SK-N-SH (cell line): ENCODE results near the gene MLYCD.

Source experiments
- ELF1 ChIP-seq: IDR thresholded peaks from 2 replicates; pipeline ENCODE4 v1.4.0; 2012
- EP300 ChIP-seq, 2 experiments: IDR thresholded peaks; 2 replicates each; pipeline versions ENCODE4 v1.4.0 to v1.6.1; 2012; ENCODE audit warnings: borderline replicate concordance in 1 of 2, low read depth in 1 of 2, low read length in 1 of 2
- FOXM1 ChIP-seq: IDR thresholded peaks from 2 replicates; pipeline ENCODE4 v1.4.0; 2012; ENCODE audit warnings: low read depth, mild to moderate bottlenecking
- MXI1 ChIP-seq: IDR thresholded peaks from 2 replicates; pipeline ENCODE4 v1.6.1; 2012; ENCODE audit warnings: mild to moderate bottlenecking, low read depth, low read length, improper control_type of control experiment
- POLR2AphosphoS5 ChIP-seq: IDR thresholded peaks from 2 replicates; pipeline ENCODE4 v1.6.1; 2012; ENCODE audit warnings: low read depth, low read length
- RAD21 ChIP-seq: IDR thresholded peaks from 2 replicates; pipeline ENCODE4 v1.6.1; 2012; ENCODE audit warnings: mild to moderate bottlenecking, low read length
- REST ChIP-seq: IDR thresholded peaks from 2 replicates; pipeline ENCODE4 v1.6.1; 2012; ENCODE audit warnings: mild to moderate bottlenecking, low read depth, low read length, moderate library complexity
- RFX5 ChIP-seq: IDR thresholded peaks from 2 replicates; pipeline ENCODE4 v1.6.1; 2012; ENCODE audit warnings: mild to moderate bottlenecking, improper control_type of control experiment, low read length
- RXRA ChIP-seq: IDR thresholded peaks from 2 replicates; pipeline ENCODE4 v1.4.0; 2012; ENCODE audit warnings: low read depth, mild to moderate bottlenecking, borderline replicate concordance
- TF ChIP-seq, protein P1 (sequence below): fragments of 200-600 bp; sonication (generic); IDR thresholded peaks from 2 replicates; pipeline ENCODE4 v1.6.1; 2017; ENCODE audit warnings: antibody characterized with exemption, mild to moderate bottlenecking, moderate library complexity
- TF ChIP-seq, protein P2 (sequence below): IDR thresholded peaks from 2 replicates; pipeline ENCODE4 v1.4.0; 2012; ENCODE audit warnings: low read depth

DNA sequence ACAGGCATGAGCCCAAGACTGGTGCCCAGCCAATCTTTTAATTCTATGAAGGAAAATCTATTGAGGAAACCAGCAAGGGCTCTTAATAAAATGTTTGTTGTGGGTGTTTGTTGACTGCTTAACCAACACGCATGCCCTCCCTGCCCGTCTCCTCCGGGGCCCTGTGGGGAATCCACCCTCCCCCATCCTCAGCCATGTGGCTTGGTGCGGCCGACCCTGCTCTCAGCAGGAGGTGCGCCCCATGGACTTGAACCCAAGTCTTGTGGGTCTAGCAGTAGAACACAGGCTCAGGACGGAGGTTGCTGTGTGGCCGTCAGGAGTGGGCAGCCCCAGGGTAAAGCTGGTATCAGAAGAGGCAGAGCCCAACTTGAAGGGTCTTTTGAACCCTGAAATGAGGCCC lies 45.1 kb upstream of the MLYCD start:
- TF ChIP-seq EP300 (IDR thresholded peaks at IDR 0.05; ENCODE audit: borderline replicate concordance in 1 of 2, low read depth in 1 of 2, low read length in 1 of 2): no peak
- no peak for TF ChIP-seq RFX5
- TF ChIP-seq, protein P1, sequence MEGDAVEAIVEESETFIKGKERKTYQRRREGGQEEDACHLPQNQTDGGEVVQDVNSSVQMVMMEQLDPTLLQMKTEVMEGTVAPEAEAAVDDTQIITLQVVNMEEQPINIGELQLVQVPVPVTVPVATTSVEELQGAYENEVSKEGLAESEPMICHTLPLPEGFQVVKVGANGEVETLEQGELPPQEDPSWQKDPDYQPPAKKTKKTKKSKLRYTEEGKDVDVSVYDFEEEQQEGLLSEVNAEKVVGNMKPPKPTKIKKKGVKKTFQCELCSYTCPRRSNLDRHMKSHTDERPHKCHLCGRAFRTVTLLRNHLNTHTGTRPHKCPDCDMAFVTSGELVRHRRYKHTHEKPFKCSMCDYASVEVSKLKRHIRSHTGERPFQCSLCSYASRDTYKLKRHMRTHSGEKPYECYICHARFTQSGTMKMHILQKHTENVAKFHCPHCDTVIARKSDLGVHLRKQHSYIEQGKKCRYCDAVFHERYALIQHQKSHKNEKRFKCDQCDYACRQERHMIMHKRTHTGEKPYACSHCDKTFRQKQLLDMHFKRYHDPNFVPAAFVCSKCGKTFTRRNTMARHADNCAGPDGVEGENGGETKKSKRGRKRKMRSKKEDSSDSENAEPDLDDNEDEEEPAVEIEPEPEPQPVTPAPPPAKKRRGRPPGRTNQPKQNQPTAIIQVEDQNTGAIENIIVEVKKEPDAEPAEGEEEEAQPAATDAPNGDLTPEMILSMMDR: no peak
- TF ChIP-seq MXI1: no peak
- TF ChIP-seq RAD21: no peak
- TF ChIP-seq REST: no peak
- TF ChIP-seq RXRA: no peak
- TF ChIP-seq FOXM1: no peak
- TF ChIP-seq, protein P2, sequence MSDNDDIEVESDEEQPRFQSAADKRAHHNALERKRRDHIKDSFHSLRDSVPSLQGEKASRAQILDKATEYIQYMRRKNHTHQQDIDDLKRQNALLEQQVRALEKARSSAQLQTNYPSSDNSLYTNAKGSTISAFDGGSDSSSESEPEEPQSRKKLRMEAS: no peak
- no peak for TF ChIP-seq POLR2AphosphoS5
- no peak for TF ChIP-seq ELF1
